GM23338 (cell line): ENCODE results near the gene CTTNBP2. TPM values are rescaled to one million over a fixed set of nuclear protein-coding genes. Genes with fewer than 3 reads are reported as not detected.
"Not testable (repeated sequence)": the region's sequence is repeated elsewhere in the genome, so short reads cannot be mapped to it uniquely, and the experiment has no call there.

Experiments
- ATAC-seq: fragments of 200-7000 bp; cut with Tn5 transposase; 3 replicates; pipeline ENCODE4 v1.9.1; 2020
- DNase-seq: peaks from one replicate; pipeline ENCODE4 v3.0.0-alpha.2; 2015; ENCODE audit warnings: low spot score
- H2AFZ ChIP-seq: fragments of 200-600 bp; sonication (generic); 2 replicates; pipeline ENCODE4 v1.8.0; 2016; ENCODE audit warnings: antibody characterized with exemption, mild to moderate bottlenecking, moderate library complexity
- H3F3A ChIP-seq: fragments of 200-600 bp; sonication (generic); replicated peaks from 2 replicates; pipeline ENCODE4 v1.8.0; 2017; ENCODE audit warnings: antibody characterized with exemption, mixed run types, low read depth
- H3K27ac ChIP-seq: fragments of 200-600 bp; sonication (generic); 2 replicates; pipeline ENCODE4 v1.6.1; 2016; ENCODE audit warnings: low read depth
- H3K27me3 ChIP-seq: fragments of 200-600 bp; sonication (generic); 2 replicates; pipeline ENCODE4 v1.8.0; 2016; ENCODE audit warnings: mild to moderate bottlenecking, mixed run types, moderate library complexity; ENCODE audit not compliant: insufficient read depth
- H3K36me3 ChIP-seq: fragments of 200-600 bp; sonication (generic); 2 replicates; pipeline ENCODE4 v1.8.0; 2016; ENCODE audit warnings: mild to moderate bottlenecking; ENCODE audit not compliant: insufficient read depth
- H3K4me1 ChIP-seq: fragments of 200-600 bp; sonication (generic); 2 replicates; pipeline ENCODE4 v1.8.0; 2016; ENCODE audit warnings: mild to moderate bottlenecking, moderate library complexity; ENCODE audit not compliant: insufficient read depth
- H3K4me2 ChIP-seq: fragments of 200-600 bp; sonication (generic); 2 replicates; pipeline ENCODE4 v1.7.1; 2017; ENCODE audit warnings: mixed run types
- H3K4me3 ChIP-seq: fragments of 200-600 bp; sonication (generic); 2 replicates; pipeline ENCODE4 v1.6.1; 2016; ENCODE audit warnings: mixed run types
- H3K79me2 ChIP-seq: fragments of 200-600 bp; sonication (generic); replicated peaks from 2 replicates; pipeline ENCODE4 v1.8.0; 2017; ENCODE audit warnings: mild to moderate bottlenecking; ENCODE audit not compliant: insufficient read depth
- H3K9me2 ChIP-seq: fragments of 200-600 bp; sonication (generic); 2 replicates; pipeline ENCODE4 v1.8.0; 2017; ENCODE audit not compliant: insufficient read depth
- H4K20me1 ChIP-seq: fragments of 200-600 bp; sonication (generic); replicated peaks from 2 replicates; pipeline ENCODE4 v1.8.0; 2017; ENCODE audit warnings: mild to moderate bottlenecking; ENCODE audit not compliant: insufficient read depth
- H3K27ac Mint-ChIP-seq: 2 replicates; pipeline ENCODE4 v1.8.0; 2020; ENCODE audit warnings: inconsistent platforms, mild to moderate bottlenecking, moderate library complexity, mixed read lengths
- H3K27me3 Mint-ChIP-seq: 3 replicates; pipeline ENCODE4 v1.8.0; 2022; ENCODE audit warnings: low read depth, mild to moderate bottlenecking, moderate library complexity, mixed read lengths, inconsistent platforms; ENCODE audit not compliant: insufficient read depth, poor library complexity
- H3K36me3 Mint-ChIP-seq: 3 replicates; pipeline ENCODE4 v1.8.0; 2021; ENCODE audit warnings: low read depth, mild to moderate bottlenecking, inconsistent platforms, moderate library complexity, mixed read lengths
- H3K4me1 Mint-ChIP-seq: 3 replicates; pipeline ENCODE4 v1.8.0; 2020; ENCODE audit warnings: mild to moderate bottlenecking, inconsistent platforms, mixed read lengths
- H3K4me3 Mint-ChIP-seq: 3 replicates; pipeline ENCODE4 v1.8.0; 2021; ENCODE audit warnings: moderate library complexity, mild to moderate bottlenecking, inconsistent platforms, mixed read lengths
- H3K9me3 Mint-ChIP-seq: 3 replicates; pipeline ENCODE4 v1.8.0; 2020; ENCODE audit warnings: moderate library complexity, mild to moderate bottlenecking, inconsistent platforms, mixed read lengths
- CTCF ChIP-seq, 2 experiments: fragments of 200-600 bp in 1 of 2; sonication (generic) in 1 of 2; conservative IDR thresholded peaks; 2 replicates each; pipeline versions ENCODE4 v1.5.1 to v1.6.1; 2016 to 2017; ENCODE audit warnings: antibody characterized with exemption in 2 of 2, low read depth in 2 of 2, mild to moderate bottlenecking in 2 of 2, moderate library complexity in 1 of 2
- EZH2 ChIP-seq: fragments of 200-600 bp; sonication (generic); IDR thresholded peaks from one replicate; pipeline ENCODE4 v1.8.0; 2017; ENCODE audit warnings: antibody characterized with exemption, mild to moderate bottlenecking, low read depth; ENCODE audit not compliant: unreplicated experiment
- ZNF114 ChIP-seq: fragments of 250-450 bp; sonication (Bioruptor Pico); IDR thresholded peaks from 2 replicates; pipeline ENCODE4 v1.5.0; 2020; ENCODE audit warnings: mild to moderate bottlenecking, moderate library complexity
- ZNF331 ChIP-seq: fragments of 250-450 bp; sonication (Bioruptor Pico); IDR thresholded peaks from 2 replicates; pipeline ENCODE4 v1.5.0; 2020; ENCODE audit warnings: low read depth, mild to moderate bottlenecking, moderate library complexity
- polyA plus RNA-seq: library from polyadenylated mRNA; unstranded; fragments of >200 nt; fragmentation: Nextera tagmentation; extraction: Ambion mirVana; gene quantifications from 2 replicates; pipeline ENCODE4 v1.2.1, GENCODE V29; 2016
- total RNA-seq: library from RNA; depleted of rRNA; stranded (reverse); fragments of >200 nt; shearing (Covaris generic); gene quantifications from 2 replicates; pipeline ENCODE4 v1.2.3, GENCODE V29; 2014

CTTNBP2 gene
- total and polyA plus RNA-seq, 2 experiments from 2014 or later = 26.8 to 30.7 TPM

- DNase-seq (no peak), ATAC-seq (no peak)
- Histone ChIP-seq H3K4me3 (no peak overlapping the region), H3K4me1 (no peaks in the 10 kb centered on the region), H3K36me3 (no peaks in the 10 kb centered on the region), H3K4me2 (no peak overlapping the region), H3F3A (no peaks in the 10 kb centered on the region), H3K27ac (no peak overlapping the region), H3K9me2 (no peaks in the 10 kb centered on the region), H3K27me3 (no peaks in the 10 kb centered on the region), H4K20me1 (no peaks in the 10 kb centered on the region), H2AFZ (no peak overlapping the region), H3K79me2 (no peaks in the 10 kb centered on the region)
- Mint-ChIP-seq H3K27me3 (no peaks in the 10 kb centered on the region), H3K36me3 (peaks cover 26% of the 10 kb centered on the region), H3K4me1 (peaks cover 4% of the 10 kb centered on the region; the same call in 1 of the 3 replicates), H3K9me3 (no peaks in the 10 kb centered on the region), H3K27ac (no peak overlapping the region), H3K4me3 (no peak overlapping the region)
- TF ChIP-seq EZH2 = no peak
- TF ChIP-seq ZNF114 = no peak
- no peak for TF ChIP-seq CTCF (conservative IDR thresholded peaks at IDR 0.05; ENCODE audit: low read depth in 2 of 2)
Observed at GRCh38 chr7:117711556-117711955, 161.7 kb downstream of the CTTNBP2 start.

- H3K4me2 ChIP-seq, H4K20me1 ChIP-seq, H3K9me2 ChIP-seq, H3K27me3 Mint-ChIP-seq, H3K4me1 Mint-ChIP-seq, H3K79me2 ChIP-seq, H3K36me3 ChIP-seq, ATAC-seq, H3K4me3 ChIP-seq, H3K4me1 ChIP-seq, H2AFZ ChIP-seq, H3K27ac Mint-ChIP-seq, H3F3A ChIP-seq, H3K4me3 Mint-ChIP-seq, DNase-seq, H3K9me3 Mint-ChIP-seq, H3K27ac ChIP-seq, H3K27me3 ChIP-seq: not testable (repeated sequence)
- H3K36me3 Mint-ChIP-seq = peaks cover 11% of the 10 kb centered on the region; the same call in 2 of the 3 replicates
Observed at GRCh38 chr7:117708173-117708572, 165.1 kb downstream of the CTTNBP2 start.

GRCh38 chr7:117707080-117707479 is 166.2 kb downstream of the CTTNBP2 start:
- no peak overlapping the region for H2AFZ ChIP-seq
- Mint-ChIP-seq H3K36me3 (peaks cover 4% of the 10 kb centered on the region; the same call in 2 of the 3 replicates), H3K27me3 (no peaks in the 10 kb centered on the region), H3K27ac (no peak overlapping the region), H3K4me1 (peaks cover 12% of the 10 kb centered on the region), H3K4me3 (no peak overlapping the region), H3K9me3 (0 out of 3 replicates have a peak, but pooled peaks cover 2% of the 10 kb centered on the region)
- no peaks in the 10 kb centered on the region for H3K79me2 ChIP-seq
- H3K9me2 ChIP-seq = no peaks in the 10 kb centered on the region
- H3K27ac ChIP-seq = no peak overlapping the region
- H3K27me3 ChIP-seq = no peaks in the 10 kb centered on the region
- H4K20me1 ChIP-seq = no peaks in the 10 kb centered on the region
- H3F3A ChIP-seq = no peaks in the 10 kb centered on the region
- no peak overlapping the region for H3K4me3 ChIP-seq
- no peak overlapping the region for H3K4me2 ChIP-seq
- no peak for DNase-seq
- no peaks in the 10 kb centered on the region for H3K4me1 ChIP-seq
- H3K36me3 ChIP-seq = no peaks in the 10 kb centered on the region
- TF ChIP-seq ZNF331 = no peak
- no peak for ATAC-seq
